IMR-90 (cell line): ENCODE results near the gene MAFF.

ENCODE experiments used
- CEBPB ChIP-seq: IDR thresholded peaks from 2 replicates; pipeline ENCODE4 v1.6.1; 2012; ENCODE audit warnings: low read depth, low read length, improper control_type of control experiment
- CTCF ChIP-seq: conservative IDR thresholded peaks from 2 replicates; pipeline ENCODE4 v1.5.1; 2012; ENCODE audit warnings: mild to moderate bottlenecking, low read depth, low read length, improper control_type of control experiment
- ELK1 ChIP-seq: fragments of 150-350 bp; IDR thresholded peaks from 2 replicates; pipeline ENCODE4 v1.6.1; 2016; ENCODE audit warnings: low read depth, mild to moderate bottlenecking, low read length, moderate library complexity, borderline replicate concordance
- MAFK ChIP-seq: IDR thresholded peaks from 2 replicates; pipeline ENCODE4 v1.6.1; 2012; ENCODE audit warnings: low read depth, low read length, improper control_type of control experiment
- MAZ ChIP-seq: IDR thresholded peaks from 2 replicates; pipeline ENCODE4 v1.6.1; 2012; ENCODE audit warnings: low read depth, mild to moderate bottlenecking, low read length, improper control_type of control experiment, moderate library complexity, borderline replicate concordance
- POLR2A ChIP-seq: IDR thresholded peaks from 2 replicates; pipeline ENCODE4 v1.6.1; 2012; ENCODE audit warnings: mild to moderate bottlenecking, low read depth, low read length
- RAD21 ChIP-seq: IDR thresholded peaks from 2 replicates; pipeline ENCODE4 v1.6.1; 2012; ENCODE audit warnings: low read length, improper control_type of control experiment
- RCOR1 ChIP-seq: IDR thresholded peaks from 2 replicates; pipeline ENCODE4 v1.6.1; 2012; ENCODE audit warnings: mild to moderate bottlenecking, low read length, improper control_type of control experiment; ENCODE audit not compliant: insufficient replicate concordance
- RFX5 ChIP-seq: IDR thresholded peaks from 2 replicates; pipeline ENCODE4 v1.8.0; 2012; ENCODE audit warnings: low read depth, mild to moderate bottlenecking, low read length, moderate library complexity
- SMC3 ChIP-seq: fragments of 150-350 bp; IDR thresholded peaks from 2 replicates; pipeline ENCODE4 v1.6.1; 2016; ENCODE audit warnings: low read depth, mild to moderate bottlenecking, antibody characterized with exemption, low read length, moderate library complexity
- USF2 ChIP-seq: fragments of 150-350 bp; IDR thresholded peaks from 2 replicates; pipeline ENCODE4 v1.6.1; 2017; ENCODE audit warnings: mild to moderate bottlenecking, antibody characterized with exemption, low read length, low read depth

- no peak for TF ChIP-seq CTCF
- TF ChIP-seq RCOR1 = no peak
- no peak for TF ChIP-seq MAFK
- no peak for TF ChIP-seq RFX5
- TF ChIP-seq ELK1 = no peak
- TF ChIP-seq USF2 = no peak
- no peak for TF ChIP-seq CEBPB
- TF ChIP-seq RAD21 = no peak
- no peak for TF ChIP-seq POLR2A
- TF ChIP-seq SMC3 = no peak
- TF ChIP-seq MAZ = no peak
Measured at GRCh38 chr22:38204784-38205183, 3.0 kb downstream of the MAFF start.
